ENCODE results near the gene RTL3.

Gene RTL3

DNA sequence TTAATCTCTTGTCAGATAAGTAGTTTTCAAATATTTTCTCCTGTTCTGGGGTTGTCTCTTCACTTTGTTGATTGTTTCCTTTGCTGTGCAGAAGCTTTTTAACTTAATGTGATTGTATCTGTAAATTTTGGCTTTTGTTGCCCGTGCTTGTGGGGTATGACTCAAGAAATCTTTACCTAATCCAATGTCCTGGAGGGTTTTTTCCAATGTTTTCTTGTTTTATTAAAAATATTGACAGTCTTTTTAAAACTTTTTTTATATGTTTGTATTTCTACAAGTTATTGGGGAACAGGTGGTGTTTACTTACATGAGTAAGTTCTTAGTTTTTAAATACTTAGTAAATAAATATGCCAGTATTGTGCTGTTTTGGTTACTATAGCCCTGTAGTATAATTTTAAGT lies 44.9 kb downstream of the RTL3 start:
- no peak for DNase-seq
